Activated CD4-positive, alpha-beta T cell treated with anti-CD3 and anti-CD28 coated beads, Interleukin-2, amount 50 U/mL, for 16 hours (primary cell): ENCODE measurements around the gene DOC2B.
A peak's percentile ranks its signal among the peaks of the same experiment; 100 is the strongest.
"Not testable (repeated sequence)": the region's sequence is repeated elsewhere in the genome, so short reads cannot be mapped to it uniquely, and the experiment has no call there.

Experiments used
- DNase-seq: peaks from one replicate; pipeline ENCODE4 v3.0.0-alpha.2; 2020

The DOC2B gene

GRCh38 chr17:142876-143784 lies 38.3 kb downstream of the DOC2B start:
- no peak for DNase-seq

- DNase-seq: peak; percentile 39
These were observed 39.3 kb downstream of the DOC2B start for GRCh38 chr17:142102-142661.

GRCh38 chr17:139401-140205 lies 41.8 kb downstream of the DOC2B start:
- not testable (repeated sequence) for DNase-seq

GRCh38 chr17:137166-137807 lies 44.2 kb downstream of the DOC2B start, which contains the start of gene SCGB1C2:
SCGB1C2 (plus strand) TSS chr17:137569; CDS start chr17:137591, 22 bp downstream.
- DNase-seq: not testable (repeated sequence)

- peak; percentile 64 for DNase-seq
These were observed 44.9 kb downstream of the DOC2B start for GRCh38 chr17:136531-136930.

- DNase-seq: not testable (repeated sequence)
These were observed 45.6 kb downstream of the DOC2B start for GRCh38 chr17:135895-136294.

- not testable (repeated sequence) for DNase-seq
These were observed 46.4 kb downstream of the DOC2B start for GRCh38 chr17:135022-135421.

- peak; percentile 55 for DNase-seq
These were observed 47.1 kb downstream of the DOC2B start for GRCh38 chr17:134332-134785.

GRCh38 chr17:133932-134331 lies 47.5 kb downstream of the DOC2B start:
- DNase-seq: not testable (repeated sequence)

- DNase-seq: peak; percentile 60
These were observed 63.0 kb downstream of the DOC2B start for GRCh38 chr17:118339-118917.

GRCh38 chr17:113111-113510 lies 68.3 kb downstream of the DOC2B start:
- not testable (repeated sequence) for DNase-seq
